GM20431 (cell line): ENCODE data around the gene CHD3.

ENCODE experiments used
- in situ Hi-C: fragments of 300-500 bp; cut with MseI, MboI; formaldehyde crosslinking; loops from one replicate; pipeline ENCODE4 v1.15.0; 2020; ENCODE audit warnings: low sequenced_read_pairs; ENCODE audit not compliant: unreplicated experiment

The CHD3 gene

GRCh38 chr17:7888184-7888920 is at the start of gene CHD3:
Gene CHD3 (plus strand): TSS chr17:7888789. CDS start chr17:7889001, 212 bp downstream.
- in situ Hi-C loops = no loop called here

DNA sequence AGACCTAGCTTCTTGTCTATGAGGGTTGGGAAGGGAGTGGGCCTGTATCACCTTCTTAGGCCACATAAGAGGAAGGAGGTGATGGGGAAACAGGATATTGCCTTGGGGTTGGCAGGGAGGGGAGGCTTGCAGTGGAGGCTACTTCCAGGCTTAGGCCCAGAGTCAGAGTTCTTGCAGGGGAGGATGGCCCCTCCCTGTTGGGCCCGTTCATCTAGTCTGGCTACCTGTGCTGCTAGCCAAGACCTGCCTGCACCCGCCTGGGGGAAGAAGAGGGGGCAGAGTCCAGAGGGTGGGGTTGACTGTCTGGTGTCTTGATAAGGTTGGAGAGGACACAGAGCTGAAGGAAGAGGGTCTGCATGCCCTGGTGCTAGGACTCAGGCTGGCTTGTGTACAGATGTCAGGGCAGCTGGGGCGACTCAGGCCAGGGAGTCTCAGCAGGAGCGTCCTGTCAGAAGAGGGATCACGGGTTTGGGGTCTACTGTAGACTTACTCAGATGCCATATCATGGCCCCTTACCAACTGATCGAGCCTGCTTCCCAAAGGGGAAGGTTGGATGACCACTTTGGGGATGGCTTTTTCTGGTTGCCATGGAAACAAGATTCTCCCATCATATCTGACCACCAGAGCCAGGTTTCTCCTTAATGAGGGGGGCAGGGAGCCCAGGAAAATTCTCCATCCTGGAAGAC is 49.3 kb upstream of the CHD3 start:
- in situ Hi-C loops = no loop called here

GRCh38 chr17:7839876-7840261 is 48.7 kb upstream of the CHD3 start:
- in situ Hi-C loops = no loop called here

- in situ Hi-C loops = no loop called here
Observed at GRCh38 chr17:7840441-7840840, 48.1 kb upstream of the CHD3 start.

- in situ Hi-C loops = no loop called here
Observed at GRCh38 chr17:7840875-7841274, 47.7 kb upstream of the CHD3 start.

- in situ Hi-C loops = no loop called here
Observed at GRCh38 chr17:7841396-7841914, 47.1 kb upstream of the CHD3 start.

GRCh38 chr17:7841915-7842379 is 46.6 kb upstream of the CHD3 start:
- in situ Hi-C loops = no loop called here

DNA sequence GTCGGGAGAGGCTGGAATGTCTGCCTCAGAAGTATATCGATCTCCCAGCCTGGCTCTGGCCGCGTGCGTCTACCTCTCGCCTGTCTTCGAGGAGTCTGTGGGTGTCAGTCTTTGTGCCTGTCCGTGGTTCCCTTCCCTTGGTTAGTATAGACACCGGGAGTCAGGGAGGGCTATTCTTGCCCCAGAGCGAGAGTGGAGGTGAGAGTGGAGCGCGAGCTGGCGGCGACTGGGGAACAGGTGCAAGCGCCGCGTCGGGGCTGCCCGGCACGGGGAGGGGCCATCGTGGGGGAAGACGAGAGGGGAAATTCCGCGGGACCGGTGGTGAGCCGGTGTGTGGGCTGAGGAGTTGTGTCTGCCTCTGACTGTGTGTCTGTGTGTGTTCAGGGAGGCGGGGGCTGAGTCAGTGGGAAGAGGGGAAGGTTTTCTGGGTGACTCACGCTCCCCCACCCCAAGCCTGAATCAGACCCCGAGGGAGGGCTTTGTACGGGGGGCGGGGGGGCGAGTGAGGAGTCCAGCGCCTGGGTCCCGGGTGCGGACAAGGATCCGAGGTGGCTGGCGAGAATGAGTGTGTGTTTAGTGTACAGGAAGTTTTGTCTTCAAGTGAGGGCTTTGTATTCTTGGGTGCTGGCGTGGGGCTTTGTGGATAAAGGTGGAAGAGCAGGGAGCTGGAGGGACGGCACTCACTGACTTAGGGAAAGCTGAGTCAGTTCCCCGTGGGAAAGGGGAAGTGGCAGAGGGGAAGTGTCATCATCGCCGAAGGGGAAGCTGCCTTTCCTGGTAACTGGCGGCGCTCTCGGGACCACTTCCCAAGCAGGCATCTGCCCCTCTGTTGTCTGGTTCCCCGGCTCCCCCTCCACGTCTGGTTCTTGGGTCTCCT is 46.0 kb upstream of the CHD3 start:
- in situ Hi-C loops = no loop called here

DNA sequence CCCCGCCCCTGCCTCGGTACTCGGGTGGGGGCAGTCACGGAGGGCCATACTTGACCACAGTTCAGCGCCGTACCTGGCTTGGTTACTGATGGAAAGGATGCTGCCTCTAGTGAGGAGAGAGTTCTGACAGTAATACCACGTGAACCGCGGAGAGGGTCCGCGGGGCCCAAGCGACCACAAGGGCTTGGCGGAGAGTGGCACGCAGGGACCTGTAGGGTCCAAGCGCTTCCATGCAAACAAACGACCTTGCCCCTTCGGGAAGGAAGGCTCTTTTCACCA is 45.4 kb upstream of the CHD3 start:
- in situ Hi-C loops = no loop called here

GRCh38 chr17:7843536-7844291 is 44.9 kb upstream of the CHD3 start:
- in situ Hi-C loops = no loop called here

GRCh38 chr17:7844292-7845154 is 44.1 kb upstream of the CHD3 start:
- in situ Hi-C loops = no loop called here

GRCh38 chr17:7845359-7846062 is 43.1 kb upstream of the CHD3 start:
- in situ Hi-C loops = no loop called here

DNA sequence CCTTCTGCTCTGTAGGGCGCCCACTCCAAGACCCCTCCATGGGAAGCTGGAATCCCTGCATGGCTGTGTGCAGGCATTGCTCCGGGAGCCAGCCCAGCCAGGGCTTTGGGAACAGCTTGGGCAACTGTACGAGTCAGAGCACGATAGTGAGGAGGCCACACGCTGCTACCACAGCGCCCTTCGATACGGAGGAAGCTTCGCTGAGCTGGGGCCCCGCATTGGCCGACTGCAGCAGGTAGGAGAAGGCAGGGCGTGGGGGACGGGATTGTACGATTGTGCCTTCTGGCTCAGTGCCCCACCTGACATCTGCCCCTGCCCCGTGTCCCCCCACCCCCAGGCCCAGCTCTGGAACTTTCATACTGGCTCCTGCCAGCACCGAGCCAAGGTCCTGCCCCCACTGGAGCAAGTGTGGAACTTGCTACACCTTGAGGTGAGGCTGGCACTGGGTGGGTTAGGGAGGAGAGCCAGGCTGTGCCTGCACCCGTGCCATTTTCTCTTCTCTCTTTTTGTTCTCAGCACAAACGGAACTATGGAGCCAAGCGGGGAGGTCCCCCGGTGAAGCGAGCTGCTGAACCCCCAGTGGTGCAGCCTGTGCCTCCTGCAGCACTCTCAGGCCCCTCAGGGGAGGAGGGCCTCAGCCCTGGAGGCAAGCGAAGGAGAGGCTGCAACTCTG is 42.4 kb upstream of the CHD3 start:
- in situ Hi-C loops = no loop called here

GRCh38 chr17:7846765-7847661 is 41.6 kb upstream of the CHD3 start:
- in situ Hi-C loops = no loop called here

GRCh38 chr17:7848131-7848579 is 40.4 kb upstream of the CHD3 start:
- in situ Hi-C loops = no loop called here

- in situ Hi-C loops = no loop called here
Observed at GRCh38 chr17:7848739-7849129, 39.9 kb upstream of the CHD3 start.
